WTC11 (cell line): Measurements from ENCODE around the gene AGBL4. TPM values are rescaled to one million over a fixed set of nuclear protein-coding genes. Genes with fewer than 3 reads are reported as not detected.

Experiments used
- ARID4B ChIP-seq: sonication (generic); formaldehyde crosslinking; IDR thresholded peaks from 2 replicates; pipeline ENCODE4 v1.8.0; 2023; ENCODE audit warnings: missing genetic modification reagents, mild to moderate bottlenecking, borderline replicate concordance
- CREM ChIP-seq: sonication (generic); formaldehyde crosslinking; IDR thresholded peaks from 2 replicates; pipeline ENCODE4 v1.8.1; 2022; ENCODE audit warnings: mild to moderate bottlenecking, missing genetic modification reagents, moderate library complexity
- CTCF ChIP-seq: fragments of 200-600 bp; IDR thresholded peaks from 2 replicates; pipeline ENCODE4 v1.8.0; 2022; ENCODE audit warnings: antibody characterized with exemption
- ETV6 ChIP-seq: sonication (generic); formaldehyde crosslinking; IDR thresholded peaks from 2 replicates; pipeline ENCODE4 v1.8.1; 2022; ENCODE audit warnings: mild to moderate bottlenecking, missing genetic modification reagents
- FOXP4 ChIP-seq: sonication (generic); formaldehyde crosslinking; IDR thresholded peaks from 2 replicates; pipeline ENCODE4 v1.8.0; 2022; ENCODE audit warnings: mild to moderate bottlenecking, missing genetic modification reagents
- JUN ChIP-seq: sonication (generic); formaldehyde crosslinking; IDR thresholded peaks from 2 replicates; pipeline ENCODE4 v1.8.0; 2023; ENCODE audit warnings: mild to moderate bottlenecking, missing genetic modification reagents
- KAT7 ChIP-seq: sonication (generic); formaldehyde crosslinking; IDR thresholded peaks from 2 replicates; pipeline ENCODE4 v1.8.1; 2023; ENCODE audit warnings: missing genetic modification reagents, mild to moderate bottlenecking, borderline replicate concordance
- PRRX2 ChIP-seq: fragments of 250-450 bp; sonication (Bioruptor Pico); IDR thresholded peaks from 2 replicates; pipeline ENCODE4 v1.8.0; 2021; ENCODE audit warnings: mild to moderate bottlenecking
- ZNF232 ChIP-seq: sonication (generic); formaldehyde crosslinking; IDR thresholded peaks from 2 replicates; pipeline ENCODE4 v1.8.0; 2022; ENCODE audit warnings: mild to moderate bottlenecking, missing genetic modification reagents
- total RNA-seq: library from RNA; stranded (reverse); gene quantifications from 3 replicates; pipeline ENCODE4 v1.2.3, GENCODE V29; 2021
- TF ChIP-seq, protein P1 (sequence below): sonication (generic); formaldehyde crosslinking; IDR thresholded peaks from 2 replicates; pipeline ENCODE4 v1.8.1; 2023; ENCODE audit warnings: mild to moderate bottlenecking, missing genetic modification reagents, borderline replicate concordance
- TF ChIP-seq, protein P2 (sequence below): sonication (generic); formaldehyde crosslinking; IDR thresholded peaks from 2 replicates; pipeline ENCODE4 v1.8.1; 2023; ENCODE audit warnings: mild to moderate bottlenecking, moderate library complexity, missing genetic modification reagents
- TF ChIP-seq, protein P3 (sequence below): sonication (generic); formaldehyde crosslinking; IDR thresholded peaks from 2 replicates; pipeline ENCODE4 v1.8.0; 2023; ENCODE audit warnings: mild to moderate bottlenecking, missing genetic modification reagents

AGBL4 gene
- total RNA-seq, 1 experiment from 2014 or later, result 0.87 TPM

DNA sequence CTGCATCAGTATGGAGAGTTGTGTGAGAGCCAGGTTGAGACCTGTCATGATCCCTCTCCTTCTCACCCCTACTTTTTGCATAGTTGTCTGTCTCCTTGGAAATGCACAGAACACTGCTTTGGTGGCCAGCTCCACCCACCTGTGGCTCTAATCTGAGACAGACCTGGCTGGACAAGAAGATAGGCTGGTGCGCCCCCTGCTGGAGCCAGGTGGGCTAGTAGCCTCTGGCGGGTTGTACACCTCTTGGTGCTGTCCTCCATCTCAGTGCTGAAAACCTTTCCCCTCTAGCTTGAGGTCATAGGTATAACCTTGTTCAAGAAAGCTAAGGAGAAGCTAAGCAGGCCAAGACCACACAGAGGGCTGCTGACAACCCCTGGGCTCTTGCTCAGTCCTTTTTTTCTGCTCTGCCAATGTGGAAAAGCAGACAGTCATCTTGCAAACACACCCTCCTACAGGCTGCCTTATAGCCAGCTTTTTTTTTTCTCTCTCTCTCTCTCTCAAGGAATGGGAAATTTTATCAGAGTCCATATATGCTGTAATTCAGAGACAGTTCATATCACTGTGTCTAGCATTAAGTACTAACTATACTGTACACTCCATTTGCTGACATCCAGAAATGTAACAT, 1492.9 kb downstream of the AGBL4 start (continued):
- TF ChIP-seq JUN (CRISPR knock-in tag), result no peak
- TF ChIP-seq KAT7, result no peak
- peak; percentile 86 for TF ChIP-seq ETV6 (CRISPR knock-in tag)
- TF ChIP-seq FOXP4 (CRISPR knock-in tag), result peak; percentile 60; the same call in 1 of the 2 replicates
- 0 out of 2 replicates have a peak, but pooled peaks have one; percentile 70 for TF ChIP-seq PRRX2
- TF ChIP-seq, protein P1, sequence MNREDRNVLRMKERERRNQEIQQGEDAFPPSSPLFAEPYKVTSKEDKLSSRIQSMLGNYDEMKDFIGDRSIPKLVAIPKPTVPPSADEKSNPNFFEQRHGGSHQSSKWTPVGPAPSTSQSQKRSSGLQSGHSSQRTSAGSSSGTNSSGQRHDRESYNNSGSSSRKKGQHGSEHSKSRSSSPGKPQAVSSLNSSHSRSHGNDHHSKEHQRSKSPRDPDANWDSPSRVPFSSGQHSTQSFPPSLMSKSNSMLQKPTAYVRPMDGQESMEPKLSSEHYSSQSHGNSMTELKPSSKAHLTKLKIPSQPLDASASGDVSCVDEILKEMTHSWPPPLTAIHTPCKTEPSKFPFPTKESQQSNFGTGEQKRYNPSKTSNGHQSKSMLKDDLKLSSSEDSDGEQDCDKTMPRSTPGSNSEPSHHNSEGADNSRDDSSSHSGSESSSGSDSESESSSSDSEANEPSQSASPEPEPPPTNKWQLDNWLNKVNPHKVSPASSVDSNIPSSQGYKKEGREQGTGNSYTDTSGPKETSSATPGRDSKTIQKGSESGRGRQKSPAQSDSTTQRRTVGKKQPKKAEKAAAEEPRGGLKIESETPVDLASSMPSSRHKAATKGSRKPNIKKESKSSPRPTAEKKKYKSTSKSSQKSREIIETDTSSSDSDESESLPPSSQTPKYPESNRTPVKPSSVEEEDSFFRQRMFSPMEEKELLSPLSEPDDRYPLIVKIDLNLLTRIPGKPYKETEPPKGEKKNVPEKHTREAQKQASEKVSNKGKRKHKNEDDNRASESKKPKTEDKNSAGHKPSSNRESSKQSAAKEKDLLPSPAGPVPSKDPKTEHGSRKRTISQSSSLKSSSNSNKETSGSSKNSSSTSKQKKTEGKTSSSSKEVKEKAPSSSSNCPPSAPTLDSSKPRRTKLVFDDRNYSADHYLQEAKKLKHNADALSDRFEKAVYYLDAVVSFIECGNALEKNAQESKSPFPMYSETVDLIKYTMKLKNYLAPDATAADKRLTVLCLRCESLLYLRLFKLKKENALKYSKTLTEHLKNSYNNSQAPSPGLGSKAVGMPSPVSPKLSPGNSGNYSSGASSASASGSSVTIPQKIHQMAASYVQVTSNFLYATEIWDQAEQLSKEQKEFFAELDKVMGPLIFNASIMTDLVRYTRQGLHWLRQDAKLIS (CRISPR knock-in tag), result no peak
- peak; percentile 88 for TF ChIP-seq CTCF
- TF ChIP-seq, protein P2, sequence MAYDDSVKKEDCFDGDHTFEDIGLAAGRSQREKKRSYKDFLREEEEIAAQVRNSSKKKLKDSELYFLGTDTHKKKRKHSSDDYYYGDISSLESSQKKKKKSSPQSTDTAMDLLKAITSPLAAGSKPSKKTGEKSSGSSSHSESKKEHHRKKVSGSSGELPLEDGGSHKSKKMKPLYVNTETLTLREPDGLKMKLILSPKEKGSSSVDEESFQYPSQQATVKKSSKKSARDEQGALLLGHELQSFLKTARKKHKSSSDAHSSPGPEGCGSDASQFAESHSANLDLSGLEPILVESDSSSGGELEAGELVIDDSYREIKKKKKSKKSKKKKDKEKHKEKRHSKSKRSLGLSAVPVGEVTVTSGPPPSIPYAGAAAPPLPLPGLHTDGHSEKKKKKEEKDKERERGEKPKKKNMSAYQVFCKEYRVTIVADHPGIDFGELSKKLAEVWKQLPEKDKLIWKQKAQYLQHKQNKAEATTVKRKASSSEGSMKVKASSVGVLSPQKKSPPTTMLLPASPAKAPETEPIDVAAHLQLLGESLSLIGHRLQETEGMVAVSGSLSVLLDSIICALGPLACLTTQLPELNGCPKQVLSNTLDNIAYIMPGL, result peak; percentile 65; the same call in 1 of the 2 replicates
- peak; percentile 80; the same call in 1 of the 2 replicates for TF ChIP-seq ZNF232 (CRISPR knock-in tag)
- TF ChIP-seq CREM, result 0 out of 2 replicates have a peak, but pooled peaks have one; percentile 44
- TF ChIP-seq, protein P3, sequence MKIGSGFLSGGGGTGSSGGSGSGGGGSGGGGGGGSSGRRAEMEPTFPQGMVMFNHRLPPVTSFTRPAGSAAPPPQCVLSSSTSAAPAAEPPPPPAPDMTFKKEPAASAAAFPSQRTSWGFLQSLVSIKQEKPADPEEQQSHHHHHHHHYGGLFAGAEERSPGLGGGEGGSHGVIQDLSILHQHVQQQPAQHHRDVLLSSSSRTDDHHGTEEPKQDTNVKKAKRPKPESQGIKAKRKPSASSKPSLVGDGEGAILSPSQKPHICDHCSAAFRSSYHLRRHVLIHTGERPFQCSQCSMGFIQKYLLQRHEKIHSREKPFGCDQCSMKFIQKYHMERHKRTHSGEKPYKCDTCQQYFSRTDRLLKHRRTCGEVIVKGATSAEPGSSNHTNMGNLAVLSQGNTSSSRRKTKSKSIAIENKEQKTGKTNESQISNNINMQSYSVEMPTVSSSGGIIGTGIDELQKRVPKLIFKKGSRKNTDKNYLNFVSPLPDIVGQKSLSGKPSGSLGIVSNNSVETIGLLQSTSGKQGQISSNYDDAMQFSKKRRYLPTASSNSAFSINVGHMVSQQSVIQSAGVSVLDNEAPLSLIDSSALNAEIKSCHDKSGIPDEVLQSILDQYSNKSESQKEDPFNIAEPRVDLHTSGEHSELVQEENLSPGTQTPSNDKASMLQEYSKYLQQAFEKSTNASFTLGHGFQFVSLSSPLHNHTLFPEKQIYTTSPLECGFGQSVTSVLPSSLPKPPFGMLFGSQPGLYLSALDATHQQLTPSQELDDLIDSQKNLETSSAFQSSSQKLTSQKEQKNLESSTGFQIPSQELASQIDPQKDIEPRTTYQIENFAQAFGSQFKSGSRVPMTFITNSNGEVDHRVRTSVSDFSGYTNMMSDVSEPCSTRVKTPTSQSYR (CRISPR knock-in tag), result peak; percentile 49; the same call in 1 of the 2 replicates
- peak; percentile 77; the same call in 1 of the 2 replicates for TF ChIP-seq ARID4B (CRISPR knock-in tag)
